RWPE2 (cell line): Measurements from ENCODE around the gene TRIM71.

Experiments used
- ATAC-seq: fragments of 200-7000 bp; cut with Tn5 transposase; 3 replicates; pipeline ENCODE4 v1.9.1; 2021; ENCODE audit warnings: low read depth
- DNase-seq: peaks from one replicate; pipeline ENCODE4 v3.0.0-alpha.2; 2020; ENCODE audit warnings: low spot score
- H3K27ac ChIP-seq: fragments of 450-650 bp; 2 replicates; pipeline ENCODE4 v1.5.1; 2017; ENCODE audit warnings: mild to moderate bottlenecking; ENCODE audit not compliant: poor library complexity, severe bottlenecking
- H3K27me3 ChIP-seq: fragments of 250-450 bp; sonication (Bioruptor Pico); 2 replicates; pipeline ENCODE4 v1.5.1; 2021; ENCODE audit warnings: mild to moderate bottlenecking, moderate library complexity; ENCODE audit not compliant: insufficient read depth, poor library complexity, severe bottlenecking
- H3K36me3 ChIP-seq: fragments of 250-450 bp; sonication (Bioruptor Pico); 2 replicates; pipeline ENCODE4 v1.5.1; 2020; ENCODE audit warnings: low read depth, mild to moderate bottlenecking, moderate library complexity
- H3K4me1 ChIP-seq: fragments of 250-450 bp; sonication (Bioruptor Pico); 2 replicates; pipeline ENCODE4 v1.5.1; 2021; ENCODE audit warnings: mild to moderate bottlenecking, moderate library complexity; ENCODE audit not compliant: insufficient read depth, poor library complexity, severe bottlenecking
- H3K4me3 ChIP-seq: fragments of 250-450 bp; sonication (Bioruptor Pico); 2 replicates; pipeline ENCODE4 v1.5.1; 2021; ENCODE audit warnings: mild to moderate bottlenecking, moderate library complexity; ENCODE audit not compliant: severe bottlenecking
- H3K9me3 ChIP-seq: fragments of 250-450 bp; sonication (Bioruptor Pico); 2 replicates; pipeline ENCODE4 v1.5.1; 2021; ENCODE audit warnings: mild to moderate bottlenecking, moderate library complexity; ENCODE audit not compliant: severe bottlenecking
- TF ChIP-seq, protein P1 (sequence below): fragments of 450-650 bp; IDR thresholded peaks from one replicate; pipeline ENCODE4 v1.5.1; 2017; ENCODE audit warnings: mild to moderate bottlenecking, moderate library complexity; ENCODE audit not compliant: poor library complexity, severe bottlenecking

TRIM71 gene

DNA sequence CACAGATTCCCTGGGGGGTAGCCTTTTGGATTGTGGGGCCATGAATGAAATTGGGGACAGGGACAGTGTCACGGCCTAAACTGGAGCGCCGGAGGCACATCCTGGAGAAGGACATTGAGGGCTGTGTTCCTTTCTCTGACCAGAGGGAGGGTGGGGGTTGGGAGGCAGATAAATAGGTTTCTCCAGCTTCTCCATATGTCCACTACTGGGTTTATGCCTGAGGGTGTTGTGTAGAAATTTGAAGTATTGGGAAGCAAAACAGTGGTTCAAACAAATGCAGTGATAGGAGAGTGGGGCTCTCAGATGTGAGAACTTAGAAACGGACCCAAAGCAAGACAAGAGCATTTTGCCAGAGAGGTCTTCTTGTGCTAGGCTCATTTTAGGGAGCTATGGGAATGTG, 34.3 kb downstream of the TRIM71 start:
- Histone ChIP-seq H3K9me3 (no peaks in the 10 kb centered on the region), H3K4me1 (no peaks in the 10 kb centered on the region), H3K36me3 (no peaks in the 10 kb centered on the region), H3K4me3 (no peak overlapping the region), H3K27me3 (no peaks in the 10 kb centered on the region), H3K27ac (no peak overlapping the region)
- TF ChIP-seq, protein P1, sequence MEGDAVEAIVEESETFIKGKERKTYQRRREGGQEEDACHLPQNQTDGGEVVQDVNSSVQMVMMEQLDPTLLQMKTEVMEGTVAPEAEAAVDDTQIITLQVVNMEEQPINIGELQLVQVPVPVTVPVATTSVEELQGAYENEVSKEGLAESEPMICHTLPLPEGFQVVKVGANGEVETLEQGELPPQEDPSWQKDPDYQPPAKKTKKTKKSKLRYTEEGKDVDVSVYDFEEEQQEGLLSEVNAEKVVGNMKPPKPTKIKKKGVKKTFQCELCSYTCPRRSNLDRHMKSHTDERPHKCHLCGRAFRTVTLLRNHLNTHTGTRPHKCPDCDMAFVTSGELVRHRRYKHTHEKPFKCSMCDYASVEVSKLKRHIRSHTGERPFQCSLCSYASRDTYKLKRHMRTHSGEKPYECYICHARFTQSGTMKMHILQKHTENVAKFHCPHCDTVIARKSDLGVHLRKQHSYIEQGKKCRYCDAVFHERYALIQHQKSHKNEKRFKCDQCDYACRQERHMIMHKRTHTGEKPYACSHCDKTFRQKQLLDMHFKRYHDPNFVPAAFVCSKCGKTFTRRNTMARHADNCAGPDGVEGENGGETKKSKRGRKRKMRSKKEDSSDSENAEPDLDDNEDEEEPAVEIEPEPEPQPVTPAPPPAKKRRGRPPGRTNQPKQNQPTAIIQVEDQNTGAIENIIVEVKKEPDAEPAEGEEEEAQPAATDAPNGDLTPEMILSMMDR = no peak
- ATAC-seq (no peak), DNase-seq (no peak)

DNA sequence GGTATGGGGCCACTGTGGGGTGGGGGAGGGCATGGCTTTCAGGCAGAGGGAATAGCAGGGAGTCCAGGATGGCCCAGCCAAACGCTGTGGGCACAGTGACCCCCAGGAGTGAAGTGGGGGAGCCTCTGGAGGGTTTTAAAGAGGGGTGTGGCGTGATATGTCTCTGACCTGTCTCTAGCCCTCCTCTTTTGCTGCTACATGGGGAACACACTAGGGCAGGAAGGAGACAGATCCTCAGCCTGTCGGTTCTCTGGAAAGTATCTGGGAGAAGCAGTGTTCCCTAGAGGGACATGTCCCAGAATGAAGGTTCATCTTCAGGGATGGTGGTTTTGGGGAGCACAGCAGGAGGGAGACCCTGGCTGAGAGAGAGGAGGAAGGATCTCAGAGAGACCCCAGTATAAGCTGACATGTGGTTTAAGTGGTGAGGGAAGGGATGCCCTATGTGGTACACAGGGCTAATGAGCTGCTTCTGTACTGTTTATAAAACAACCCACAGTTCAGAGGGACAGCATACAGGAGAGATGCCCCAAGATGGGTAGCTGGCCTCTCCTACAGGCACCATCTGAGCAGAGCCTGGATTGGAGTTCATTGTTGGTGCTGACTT, 37.7 kb downstream of the TRIM71 start:
- H3K27ac ChIP-seq = no peak overlapping the region
- H3K9me3 ChIP-seq = no peaks in the 10 kb centered on the region
- ATAC-seq (no peak), DNase-seq (no peak)
- H3K36me3 ChIP-seq = no peaks in the 10 kb centered on the region
- no peaks in the 10 kb centered on the region for H3K27me3 ChIP-seq
- no peaks in the 10 kb centered on the region for H3K4me1 ChIP-seq
- TF ChIP-seq, protein P1 = no peak
- H3K4me3 ChIP-seq = no peak overlapping the region

DNA sequence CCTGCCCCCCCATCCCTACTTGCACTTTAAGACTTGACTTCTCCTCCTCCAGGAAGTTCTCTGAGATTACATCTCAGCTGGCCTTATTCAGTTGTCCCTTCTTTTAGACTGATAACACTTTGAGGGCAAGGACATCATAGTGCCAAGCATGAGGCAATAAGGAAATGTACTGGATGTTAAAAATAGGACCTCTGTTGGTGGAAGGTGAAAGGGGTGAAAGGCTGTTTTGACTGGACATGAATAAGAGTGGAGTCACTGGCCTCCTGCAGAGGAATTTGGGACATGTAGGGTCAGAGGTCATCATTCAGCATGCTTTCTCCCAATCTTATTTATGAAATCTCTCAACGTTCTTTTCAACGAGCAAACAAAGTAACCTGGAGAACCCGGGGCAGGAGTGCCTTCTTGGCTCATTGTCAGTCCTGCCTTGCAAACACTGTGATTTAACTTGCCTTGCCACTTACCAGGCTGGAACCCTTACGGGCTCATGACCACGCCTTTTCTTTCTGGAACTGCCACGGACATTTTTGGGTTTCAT, 38.6 kb downstream of the TRIM71 start:
- Histone ChIP-seq H3K27ac (no peak overlapping the region), H3K27me3 (no peaks in the 10 kb centered on the region), H3K9me3 (no peaks in the 10 kb centered on the region), H3K36me3 (no peaks in the 10 kb centered on the region), H3K4me3 (no peak overlapping the region), H3K4me1 (no peaks in the 10 kb centered on the region)
- ATAC-seq = no peak
- TF ChIP-seq, protein P1 = no peak
- no peak for DNase-seq

DNA sequence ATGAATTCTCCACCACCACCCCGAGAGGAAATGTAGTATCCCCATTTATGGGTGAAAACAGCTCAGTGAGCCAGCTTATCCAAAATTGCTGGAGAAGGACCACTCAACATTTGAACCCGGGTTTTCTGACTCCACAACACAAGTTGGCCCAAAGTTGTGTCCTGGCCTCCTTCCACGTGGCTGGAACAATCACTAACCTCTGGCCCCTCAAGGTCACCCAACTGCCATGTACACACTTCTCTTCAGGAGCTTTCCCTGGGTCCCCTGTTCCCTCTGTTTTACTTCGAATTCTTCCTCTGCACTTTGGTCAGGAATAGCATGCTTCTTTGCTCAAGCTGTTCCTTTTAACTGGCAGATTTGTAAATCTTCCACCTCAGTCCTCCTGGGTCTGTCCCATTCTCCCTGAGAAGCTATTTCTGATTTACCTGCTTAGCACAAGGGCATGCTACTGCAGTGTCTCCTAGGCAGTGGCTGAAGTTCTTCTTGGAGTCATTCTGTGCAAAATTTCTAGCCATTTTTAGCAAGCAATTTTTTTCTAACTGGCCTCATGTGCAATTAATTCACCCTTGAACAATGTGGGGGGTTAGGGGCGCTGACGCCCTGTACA, 39.2 kb downstream of the TRIM71 start:
- no peak for ATAC-seq
- TF ChIP-seq, protein P1 = no peak
- Histone ChIP-seq H3K36me3 (no peaks in the 10 kb centered on the region), H3K9me3 (no peaks in the 10 kb centered on the region), H3K27ac (no peak overlapping the region), H3K27me3 (no peaks in the 10 kb centered on the region), H3K4me1 (no peaks in the 10 kb centered on the region), H3K4me3 (no peak overlapping the region)
- no peak for DNase-seq

DNA sequence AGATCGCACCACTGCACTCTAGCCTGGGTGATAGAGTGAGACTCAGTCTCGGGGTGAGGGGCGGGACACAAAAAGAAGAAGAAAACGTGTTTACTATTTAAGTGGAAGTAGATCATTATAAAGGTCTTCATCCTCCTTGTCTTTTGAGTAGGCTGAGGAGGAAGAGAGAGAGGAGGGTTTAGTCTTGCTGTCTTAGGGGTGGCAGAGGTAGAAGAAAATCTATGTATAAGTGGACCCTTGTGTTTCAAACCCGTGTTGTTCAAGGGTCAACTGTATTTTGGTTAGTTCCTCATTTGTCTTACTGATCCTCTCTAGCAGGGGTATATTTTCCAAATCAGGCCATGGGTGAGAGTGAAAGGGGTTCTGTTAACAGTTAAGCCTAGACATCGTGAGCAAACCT, 40.1 kb downstream of the TRIM71 start:
- H3K9me3 ChIP-seq = no peaks in the 10 kb centered on the region
- H3K4me3 ChIP-seq = no peak overlapping the region
- TF ChIP-seq, protein P1 = no peak
- ATAC-seq (no peak), DNase-seq (no peak)
- no peak overlapping the region for H3K27ac ChIP-seq
- no peaks in the 10 kb centered on the region for H3K27me3 ChIP-seq
- no peaks in the 10 kb centered on the region for H3K36me3 ChIP-seq
- no peaks in the 10 kb centered on the region for H3K4me1 ChIP-seq
